ENCODE measurements around the gene RRP9.

DNA sequence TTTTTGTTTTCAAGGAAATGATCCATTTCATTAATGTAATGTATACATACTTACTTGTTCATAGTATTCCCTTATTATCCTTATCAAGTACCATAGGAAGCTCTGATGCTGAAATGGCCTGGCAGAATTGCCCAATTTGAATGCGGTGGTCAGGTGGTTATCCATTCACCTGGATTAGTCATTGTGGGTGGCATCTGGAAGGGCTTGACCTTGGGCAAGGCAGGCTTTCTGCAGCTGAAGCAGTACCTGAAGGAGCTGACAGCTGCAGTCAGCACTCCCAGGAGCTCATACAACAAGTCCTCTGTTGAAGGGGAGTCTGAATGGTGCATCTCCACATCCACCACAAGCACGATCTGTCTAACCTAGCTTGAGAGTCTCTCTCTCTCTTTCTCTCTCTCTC lies 54.1 kb downstream of the RRP9 start:
- TF ChIP-seq, protein P1, sequence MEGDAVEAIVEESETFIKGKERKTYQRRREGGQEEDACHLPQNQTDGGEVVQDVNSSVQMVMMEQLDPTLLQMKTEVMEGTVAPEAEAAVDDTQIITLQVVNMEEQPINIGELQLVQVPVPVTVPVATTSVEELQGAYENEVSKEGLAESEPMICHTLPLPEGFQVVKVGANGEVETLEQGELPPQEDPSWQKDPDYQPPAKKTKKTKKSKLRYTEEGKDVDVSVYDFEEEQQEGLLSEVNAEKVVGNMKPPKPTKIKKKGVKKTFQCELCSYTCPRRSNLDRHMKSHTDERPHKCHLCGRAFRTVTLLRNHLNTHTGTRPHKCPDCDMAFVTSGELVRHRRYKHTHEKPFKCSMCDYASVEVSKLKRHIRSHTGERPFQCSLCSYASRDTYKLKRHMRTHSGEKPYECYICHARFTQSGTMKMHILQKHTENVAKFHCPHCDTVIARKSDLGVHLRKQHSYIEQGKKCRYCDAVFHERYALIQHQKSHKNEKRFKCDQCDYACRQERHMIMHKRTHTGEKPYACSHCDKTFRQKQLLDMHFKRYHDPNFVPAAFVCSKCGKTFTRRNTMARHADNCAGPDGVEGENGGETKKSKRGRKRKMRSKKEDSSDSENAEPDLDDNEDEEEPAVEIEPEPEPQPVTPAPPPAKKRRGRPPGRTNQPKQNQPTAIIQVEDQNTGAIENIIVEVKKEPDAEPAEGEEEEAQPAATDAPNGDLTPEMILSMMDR (IDR thresholded peaks at IDR 0.05; ENCODE audit: low read length) = no peak
- no peak for TF ChIP-seq EZH2 (IDR thresholded peaks at IDR 0.05; ENCODE audit: borderline replicate concordance, low read length)

All from OCI-LY1 (cell line).